ENCODE results near the gene RAPGEF4. TPM values are rescaled to one million over a fixed set of nuclear protein-coding genes. Genes with fewer than 3 reads are reported as not detected.
A peak's percentile ranks its signal among the peaks of the same experiment; 100 is the strongest.

RAPGEF4 gene
- total RNA-seq, 1 donor from 2014 or later, result 7.2 TPM

DNA sequence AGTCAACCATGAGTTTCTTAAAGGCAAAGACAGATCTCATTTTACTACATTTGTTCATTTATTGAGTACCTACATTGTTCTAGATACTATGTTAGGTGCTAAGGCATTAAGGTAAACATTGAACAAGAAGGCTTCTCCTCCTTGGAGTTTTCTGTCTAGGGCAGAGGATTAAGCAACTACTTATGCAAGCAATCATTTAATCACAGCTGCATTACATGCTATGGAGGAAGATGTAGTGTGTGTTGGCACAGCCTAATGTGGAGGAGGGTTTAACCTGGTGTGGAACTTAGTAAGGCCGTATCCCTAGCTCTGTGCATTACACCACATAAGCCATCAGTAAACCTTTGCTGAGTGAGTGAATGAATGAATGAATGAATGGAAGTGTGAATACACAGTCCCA, 233.5 kb downstream of the RAPGEF4 start:
- no peak for DNase-seq
- no peak for ATAC-seq (ENCODE audit: poor library complexity)
- intact Hi-C loops (cut with DNase I), result no loop called here

DNA sequence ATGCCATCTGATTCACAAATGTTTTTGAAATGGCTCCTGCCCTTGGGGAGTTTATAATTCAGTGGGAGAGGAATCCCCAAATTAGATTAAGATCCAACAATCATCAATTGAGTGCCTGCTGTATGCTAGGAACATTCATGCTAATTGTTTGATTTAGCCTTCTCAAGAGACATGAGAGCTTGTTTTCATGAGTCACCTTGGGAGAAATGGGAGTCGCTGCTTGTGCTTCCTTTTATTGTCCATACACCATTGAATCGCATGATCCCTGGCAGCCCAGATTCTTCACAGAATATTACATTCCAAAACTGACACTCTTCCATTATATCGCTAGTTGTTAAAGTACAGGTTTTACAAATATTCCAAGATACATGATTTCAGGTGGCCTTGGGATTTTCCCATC, 234.0 kb downstream of the RAPGEF4 start:
- DNase-seq (no peak), ATAC-seq (ENCODE audit: poor library complexity) (no peak)
- intact Hi-C loops (cut with DNase I), result no loop called here

DNA sequence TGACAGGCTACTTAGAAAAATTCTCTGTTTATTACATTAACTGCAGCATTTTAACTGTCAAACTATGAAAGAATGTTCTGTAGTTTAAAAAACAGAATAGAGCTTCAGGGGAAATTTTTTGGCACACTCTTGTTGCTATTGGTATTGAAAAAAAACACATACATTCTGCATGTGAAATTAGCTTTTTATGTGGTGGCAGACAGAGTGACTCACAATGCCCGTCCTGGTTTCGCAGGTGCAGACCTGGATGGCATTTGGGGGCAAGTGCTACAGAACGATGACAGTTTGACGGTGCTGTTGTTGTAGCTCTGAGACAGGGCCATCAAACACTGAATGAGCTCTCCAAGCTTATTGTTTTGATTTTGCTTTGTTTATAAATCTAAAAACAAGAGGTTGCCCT, 235.0 kb downstream of the RAPGEF4 start:
- ATAC-seq (ENCODE audit: poor library complexity), result no peak
- no peak for DNase-seq
- intact Hi-C loops (cut with DNase I), result no loop called here

- DNase-seq, result peak; percentile 56
- intact Hi-C loops (cut with DNase I), result no loop called here
- ATAC-seq (ENCODE audit: poor library complexity), result peak; percentile 54
These were observed 236.5 kb downstream of the RAPGEF4 start for GRCh38 chr2:172972005-172972619.

DNA sequence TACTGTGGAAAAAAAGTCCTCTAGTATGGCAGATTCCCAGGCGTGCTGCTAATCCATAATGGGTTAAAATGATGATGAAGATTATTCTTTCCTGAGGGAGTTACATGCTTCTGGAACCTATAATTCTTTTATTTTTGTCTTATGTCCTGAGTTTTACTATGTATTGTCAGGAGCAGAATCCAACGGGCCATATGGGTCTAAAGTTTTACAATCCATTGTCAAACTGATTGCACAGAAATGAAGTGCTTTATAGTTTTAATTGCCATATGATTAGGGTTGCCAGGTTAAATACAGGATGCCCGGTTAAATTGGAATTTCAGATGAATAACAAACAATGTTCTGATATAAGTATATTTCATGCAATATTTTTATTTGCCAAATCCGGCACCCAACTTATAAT, 239.1 kb downstream of the RAPGEF4 start:
- no peak for ATAC-seq (ENCODE audit: poor library complexity)
- DNase-seq, result no peak
- intact Hi-C loops (cut with DNase I), result no loop called here

DNA sequence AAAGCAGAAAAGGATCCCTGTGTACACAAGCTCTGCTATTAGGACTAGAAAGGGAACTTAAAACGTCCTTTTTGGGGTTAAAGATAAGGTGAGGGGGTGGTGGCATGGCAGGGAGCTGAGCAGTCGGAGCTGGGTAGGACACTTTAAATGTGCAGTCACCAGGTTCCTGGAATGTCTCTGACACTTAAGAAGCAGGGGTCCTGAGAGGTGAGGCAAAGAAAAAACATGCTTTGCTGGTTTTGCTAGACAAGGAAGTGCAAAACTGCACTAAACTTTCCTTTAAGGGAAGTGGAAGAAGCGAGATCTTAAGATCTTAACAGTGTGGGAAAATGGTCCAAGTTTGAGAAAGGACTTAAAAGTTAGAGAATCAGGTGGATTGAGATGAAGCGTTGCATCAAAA, 240.5 kb downstream of the RAPGEF4 start:
- no peak for ATAC-seq (ENCODE audit: poor library complexity)
- intact Hi-C loops (cut with DNase I), result no loop called here
- no peak for DNase-seq

DNA sequence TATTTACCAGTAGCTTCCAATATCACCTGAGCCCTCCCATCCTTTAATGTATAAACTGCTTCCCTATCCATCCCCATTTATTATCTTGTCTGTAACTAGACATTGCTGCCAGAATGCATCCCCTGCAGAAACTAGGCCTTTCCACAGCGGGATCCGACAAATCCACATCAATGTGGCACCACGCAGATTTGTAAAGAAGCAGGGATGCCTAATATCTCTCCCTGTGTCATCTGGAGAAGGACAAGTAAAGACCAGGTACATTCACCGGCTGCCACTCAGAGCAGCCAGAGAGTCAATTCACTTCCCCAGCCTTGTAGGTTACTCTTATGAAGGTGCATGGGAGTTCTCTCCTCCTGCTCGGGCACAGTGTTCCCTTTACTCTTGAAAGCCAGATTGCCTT, 241.2 kb downstream of the RAPGEF4 start:
- ATAC-seq (ENCODE audit: poor library complexity), result no peak
- no peak for DNase-seq
- intact Hi-C loops (cut with DNase I), result no loop called here

DNA sequence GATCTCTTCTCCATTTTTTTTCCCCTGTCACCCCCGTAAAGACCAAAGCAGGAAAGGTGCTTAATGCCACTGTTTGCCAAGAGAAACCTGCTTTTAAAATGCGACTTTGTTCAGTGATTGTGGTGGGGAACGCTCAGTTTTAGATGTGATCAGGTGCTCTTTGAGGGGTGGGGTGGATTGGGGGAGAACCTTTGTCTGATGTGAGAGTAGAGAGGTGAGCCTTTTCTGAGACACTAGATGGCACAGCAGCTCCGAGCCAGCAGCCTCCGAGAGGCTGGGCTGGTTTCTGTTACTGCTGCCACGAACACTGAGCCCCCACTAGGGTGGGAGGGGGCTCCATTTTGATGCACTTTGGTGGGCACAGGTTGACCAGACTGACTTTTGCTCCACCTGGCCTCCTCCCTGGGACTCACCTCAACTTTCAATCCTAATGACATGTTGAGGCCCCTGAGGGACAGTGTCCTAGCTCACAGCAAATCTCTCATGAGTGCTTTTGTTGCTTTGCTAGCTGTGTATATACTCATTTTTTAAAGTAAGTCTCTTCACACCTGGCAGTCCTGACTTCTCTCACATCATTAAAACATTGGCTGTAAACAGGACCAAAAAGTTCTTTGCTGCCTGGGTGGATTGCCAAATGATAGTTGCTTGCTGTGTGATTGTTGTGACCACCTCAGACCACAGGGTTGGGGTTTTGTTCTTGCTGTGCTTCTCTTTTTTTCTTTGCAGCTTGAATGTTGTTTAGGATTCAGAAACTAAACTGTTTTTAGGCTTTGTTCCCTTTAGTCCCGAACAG, 241.8 kb downstream of the RAPGEF4 start:
- ATAC-seq (ENCODE audit: poor library complexity) (peak; percentile 65), DNase-seq (no peak)
- intact Hi-C loops (cut with DNase I), result no loop called here

GRCh38 chr2:172978063-172978383, 242.4 kb downstream of the RAPGEF4 start:
- intact Hi-C loops (cut with DNase I), result no loop called here
- ATAC-seq (ENCODE audit: poor library complexity), result no peak

GRCh38 chr2:172985139-172985892, 249.7 kb downstream of the RAPGEF4 start:
- intact Hi-C loops (cut with DNase I), result no loop called here
- DNase-seq (peak; percentile 53), ATAC-seq (ENCODE audit: poor library complexity) (peak; percentile 85)

More at GRCh38 chr2:172978063-172978383, 242.4 kb downstream of the RAPGEF4 start:
- no peak for DNase-seq

DNA sequence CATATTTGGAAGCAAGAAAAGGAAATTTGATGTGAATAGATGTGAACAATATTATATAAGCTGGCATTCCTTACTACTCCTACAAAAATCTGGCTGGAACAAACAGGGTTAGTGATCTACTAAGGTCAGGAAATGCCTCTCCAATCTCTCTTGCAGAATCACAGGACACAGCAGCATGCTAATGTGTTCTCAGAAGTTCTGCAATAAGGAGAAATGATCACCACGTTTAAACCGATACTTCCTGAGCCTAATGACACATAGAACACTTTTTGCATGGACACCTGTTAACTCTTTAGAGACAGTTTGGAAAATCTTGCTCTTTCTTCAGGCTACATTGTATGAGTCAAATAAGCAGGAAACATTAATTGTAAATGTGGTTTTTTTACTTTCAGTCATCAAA, 250.4 kb downstream of the RAPGEF4 start:
- DNase-seq (no peak), ATAC-seq (ENCODE audit: poor library complexity) (peak; percentile 43)
- intact Hi-C loops (cut with DNase I), result no loop called here

DNA sequence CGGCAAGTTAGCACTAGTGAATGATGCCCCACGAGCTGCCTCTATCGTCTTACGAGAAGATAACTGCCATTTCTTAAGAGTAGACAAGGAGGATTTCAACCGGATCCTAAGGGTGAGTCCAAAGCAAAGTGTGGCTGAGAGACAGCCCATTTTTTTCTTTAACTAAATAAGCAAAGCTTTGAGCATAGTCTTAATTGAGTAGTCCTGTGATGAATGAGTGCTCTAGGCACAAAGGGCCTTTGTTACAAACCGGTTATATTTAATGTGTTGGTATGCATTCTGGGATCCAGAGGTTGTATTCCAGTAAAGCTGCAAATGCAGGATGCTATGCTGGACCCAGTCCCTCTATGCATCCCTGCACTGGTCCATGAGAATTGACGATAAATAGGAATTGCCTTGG, 253.1 kb downstream of the RAPGEF4 start:
- DNase-seq (no peak), ATAC-seq (ENCODE audit: poor library complexity) (no peak)
- intact Hi-C loops (cut with DNase I), result no loop called here

- DNase-seq (no peak), ATAC-seq (ENCODE audit: poor library complexity) (no peak)
- intact Hi-C loops (cut with DNase I), result no loop called here
These were observed 255.4 kb downstream of the RAPGEF4 start for GRCh38 chr2:172991031-172991430.

DNA sequence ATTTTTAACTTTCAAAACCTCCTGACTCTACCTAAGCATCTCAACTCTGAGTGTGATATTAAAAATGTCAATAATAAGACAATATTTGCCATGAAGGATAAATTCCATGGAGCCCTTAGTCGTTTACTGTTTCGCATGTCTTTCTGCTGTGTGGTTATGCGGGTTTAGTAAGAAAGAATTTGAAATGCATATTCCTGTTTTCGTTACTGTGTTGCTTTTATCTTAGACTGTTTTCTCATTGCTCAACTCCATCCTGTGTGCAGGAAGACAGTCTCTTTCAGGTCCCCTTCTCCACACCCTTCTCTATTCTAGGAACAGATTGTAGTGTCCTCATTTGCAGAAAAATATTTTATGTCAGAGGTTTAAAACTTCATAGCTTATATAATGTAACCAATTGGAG, 257.5 kb downstream of the RAPGEF4 start:
- no peak for DNase-seq
- no peak for ATAC-seq (ENCODE audit: poor library complexity)
- intact Hi-C loops (cut with DNase I), result no loop called here

DNA sequence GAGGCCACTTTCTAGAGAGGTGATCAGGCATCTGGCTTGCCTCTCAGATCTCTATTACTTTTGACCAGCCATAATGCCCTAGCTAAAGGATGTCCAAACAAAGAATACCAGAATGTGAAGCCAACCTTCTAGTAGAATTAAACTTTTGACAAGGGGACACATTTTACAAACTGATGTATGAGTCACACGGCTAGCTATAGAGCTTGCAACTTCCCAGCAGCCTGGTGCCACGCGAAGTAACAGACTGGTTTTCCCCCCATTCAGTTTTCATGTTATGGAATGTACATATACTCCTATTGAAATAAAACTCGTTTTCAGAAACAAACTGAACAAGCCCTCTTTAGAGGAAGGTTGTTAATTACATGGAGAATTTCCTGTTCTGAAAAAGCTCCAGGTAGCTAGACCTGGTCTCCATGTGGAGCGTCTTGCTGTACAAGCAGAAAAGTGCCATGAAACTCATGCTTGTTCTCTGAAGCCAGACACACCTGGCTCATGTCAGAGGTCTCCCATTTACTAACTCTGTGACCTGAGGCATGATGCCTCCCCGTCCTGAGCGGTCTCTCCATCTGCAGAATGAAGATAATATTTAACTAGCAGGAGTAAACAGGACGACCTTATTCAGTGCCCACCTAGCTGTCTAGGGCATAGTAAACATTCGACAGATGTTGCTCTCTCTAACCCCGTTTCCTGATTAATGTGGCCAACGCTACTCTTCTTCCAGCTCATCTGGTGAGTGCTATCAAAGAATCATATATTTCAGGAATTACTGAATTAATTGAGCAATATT, 258.5 kb downstream of the RAPGEF4 start:
- intact Hi-C loops (cut with DNase I), result no loop called here
- DNase-seq (no peak), ATAC-seq (ENCODE audit: poor library complexity) (no peak)

- ATAC-seq (ENCODE audit: poor library complexity) (no peak), DNase-seq (no peak)
- intact Hi-C loops (cut with DNase I), result no loop called here
These were observed 259.2 kb downstream of the RAPGEF4 start for GRCh38 chr2:172994864-172995263.

GRCh38 chr2:172995323-172996244, 259.9 kb downstream of the RAPGEF4 start:
- intact Hi-C loops (cut with DNase I), result no loop called here
- ATAC-seq (ENCODE audit: poor library complexity) (no peak), DNase-seq (peak; percentile 48)

DNA sequence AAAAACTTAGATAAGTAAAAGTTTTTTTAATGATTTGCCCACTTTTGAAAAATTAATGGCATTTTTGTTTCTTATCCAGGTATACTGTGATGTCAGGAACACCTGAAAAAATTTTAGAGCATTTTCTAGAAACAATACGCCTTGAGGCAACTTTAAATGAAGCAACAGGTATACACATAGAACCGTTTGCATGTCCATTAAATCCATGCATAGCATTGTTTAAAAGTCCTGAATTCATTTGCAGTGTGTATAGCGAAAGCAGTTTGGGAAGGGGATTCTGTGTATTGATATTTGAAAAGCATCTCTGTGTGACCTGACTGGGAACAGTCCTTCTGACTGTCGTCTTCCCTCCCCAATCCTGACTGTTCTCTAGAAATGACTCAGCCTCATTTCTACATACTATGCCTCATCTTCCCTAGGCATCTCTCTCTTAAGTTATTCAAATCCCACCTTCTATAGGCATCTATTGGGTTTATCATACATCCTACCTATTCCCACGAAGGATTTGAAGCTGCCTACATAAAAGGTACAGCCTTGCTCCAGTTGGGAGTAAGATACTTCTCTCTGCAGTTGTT, 260.8 kb downstream of the RAPGEF4 start:
- no peak for DNase-seq
- ATAC-seq (ENCODE audit: poor library complexity), result no peak
- intact Hi-C loops (cut with DNase I), result no loop called here

Measured in Right ventricle myocardium superior (tissue), 1 donor.